Activated CD4-positive, alpha-beta T cell treated with anti-CD3 and anti-CD28 coated beads, Interleukin-2, amount 10 ng/mL, durations not matched to agents 24 days and 14 days (primary cell): Measurements from ENCODE around the gene AKAP11. TPM values are rescaled to one million over a fixed set of nuclear protein-coding genes. Genes with fewer than 3 reads are reported as not detected.

ENCODE experiments used
- DNase-seq: peaks from one replicate; pipeline ENCODE4 v3.0.0; 2022
- H3K27ac Mint-ChIP-seq: one replicate; pipeline ENCODE4 v1.8.0; 2022; ENCODE audit warnings: mild to moderate bottlenecking, mixed read lengths
- H3K27me3 Mint-ChIP-seq: one replicate; pipeline ENCODE4 v1.8.0; 2022; ENCODE audit warnings: mixed read lengths
- H3K36me3 Mint-ChIP-seq: one replicate; pipeline ENCODE4 v1.8.0; 2022; ENCODE audit warnings: low read depth, mild to moderate bottlenecking, mixed read lengths
- H3K4me1 Mint-ChIP-seq: one replicate; pipeline ENCODE4 v1.8.0; 2021; ENCODE audit warnings: mixed read lengths
- H3K4me3 Mint-ChIP-seq: one replicate; pipeline ENCODE4 v1.8.0; 2022; ENCODE audit warnings: mild to moderate bottlenecking, moderate library complexity, mixed read lengths
- H3K9me3 Mint-ChIP-seq: one replicate; pipeline ENCODE4 v1.8.0; 2021; ENCODE audit warnings: mixed read lengths
- intact Hi-C: fragments of 100-400 bp; cut with micrococcal nuclease; formaldehyde crosslinking; loops from one replicate; pipeline ENCODE4 v1.15.1; 2023
- total RNA-seq: library from RNA; stranded (reverse); gene quantifications from 2 replicates; pipeline ENCODE4 v1.2.3, GENCODE V29; 2022

Gene AKAP11
- total RNA-seq, 1 donor from 2014 or later = 39.9 TPM

- intact Hi-C loops = no loop called here
- H3K4me1 Mint-ChIP-seq = peaks cover 9% of the 10 kb centered on the region
- H3K27me3 Mint-ChIP-seq = peaks cover 8% of the 10 kb centered on the region
- DNase-seq = no peak
- H3K27ac Mint-ChIP-seq = no peak overlapping the region
- no peak overlapping the region for H3K4me3 Mint-ChIP-seq
- no peaks in the 10 kb centered on the region for H3K36me3 Mint-ChIP-seq
- H3K9me3 Mint-ChIP-seq = peaks cover 24% of the 10 kb centered on the region
Observed at GRCh38 chr13:42260903-42261654, 10.9 kb upstream of the AKAP11 start.

GRCh38 chr13:42266473-42266872 is 5.5 kb upstream of the AKAP11 start:
- no peak for DNase-seq
- peaks cover 18% of the 10 kb centered on the region for H3K9me3 Mint-ChIP-seq

GRCh38 chr13:42270160-42270856 is 1.6 kb upstream of the AKAP11 start:
- Mint-ChIP-seq H3K4me3 (peak overlapping the region; percentile 97), H3K9me3 (peaks cover 8% of the 10 kb centered on the region), H3K36me3 (peaks cover 17% of the 10 kb centered on the region), H3K4me1 (peaks cover 36% of the 10 kb centered on the region), H3K27ac (peak overlapping the region; percentile 99), H3K27me3 (peaks cover 3% of the 10 kb centered on the region)
- no peak for DNase-seq
- intact Hi-C loops = loop anchor here (2.0 to 10.0 kb wide), 3 partner anchors 222 to 813 kb away; partner anchors contain the start of genes DGKH and RGCC

More at GRCh38 chr13:42266473-42266872, 5.5 kb upstream of the AKAP11 start:
- peaks cover 3% of the 10 kb centered on the region for H3K36me3 Mint-ChIP-seq
- H3K27ac Mint-ChIP-seq = no peak overlapping the region
- H3K27me3 Mint-ChIP-seq = peaks cover 11% of the 10 kb centered on the region
- intact Hi-C loops = no loop called here
- no peak overlapping the region for H3K4me3 Mint-ChIP-seq
- H3K4me1 Mint-ChIP-seq = peaks cover 13% of the 10 kb centered on the region

GRCh38 chr13:42270857-42271215 is 1.1 kb upstream of the AKAP11 start:
- DNase-seq = no peak
- intact Hi-C loops = loop anchor here (1.0 to 10.0 kb wide), 6 partner anchors 83 to 814 kb away; partner anchors contain the start of genes DGKH and RGCC
- Mint-ChIP-seq H3K27ac (peak overlapping the region; percentile 99), H3K4me3 (peak overlapping the region; percentile 97), H3K27me3 (peaks cover 3% of the 10 kb centered on the region), H3K9me3 (peaks cover 8% of the 10 kb centered on the region), H3K36me3 (peaks cover 21% of the 10 kb centered on the region), H3K4me1 (peaks cover 41% of the 10 kb centered on the region)

GRCh38 chr13:42271337-42272114 is 426 bp upstream of the AKAP11 start:
- Mint-ChIP-seq H3K4me3 (peak overlapping the region; percentile 97), H3K4me1 (peaks cover 44% of the 10 kb centered on the region), H3K27me3 (peaks cover 3% of the 10 kb centered on the region)

GRCh38 chr13:42272804-42273175 is 838 bp downstream of the AKAP11 start:
- DNase-seq = no peak
- peaks cover 8% of the 10 kb centered on the region for H3K9me3 Mint-ChIP-seq
- H3K36me3 Mint-ChIP-seq = peaks cover 32% of the 10 kb centered on the region
- H3K4me3 Mint-ChIP-seq = peak overlapping the region; percentile 97
- no peaks in the 10 kb centered on the region for H3K27me3 Mint-ChIP-seq
- H3K4me1 Mint-ChIP-seq = peaks cover 53% of the 10 kb centered on the region
- peak overlapping the region; percentile 99 for H3K27ac Mint-ChIP-seq
- intact Hi-C loops = loop anchor here (5.0 to 10.0 kb wide), 2 partner anchors 358 to 815 kb away; partner anchors contain the start of gene RGCC

More at GRCh38 chr13:42271337-42272114, 426 bp upstream of the AKAP11 start:
- Mint-ChIP-seq H3K36me3 (peaks cover 24% of the 10 kb centered on the region), H3K9me3 (peaks cover 8% of the 10 kb centered on the region), H3K27ac (peak overlapping the region; percentile 99)
- intact Hi-C loops = loop anchor here (1.0 to 10.0 kb wide), 6 partner anchors 83 to 814 kb away; partner anchors contain the start of genes DGKH and RGCC
- DNase-seq = peak; percentile 98

GRCh38 chr13:42274386-42275097 is 2.6 kb downstream of the AKAP11 start:
- Mint-ChIP-seq H3K4me3 (peak overlapping the region; percentile 51), H3K36me3 (peaks cover 34% of the 10 kb centered on the region), H3K27me3 (no peaks in the 10 kb centered on the region), H3K27ac (peak overlapping the region; percentile 88), H3K9me3 (peaks cover 8% of the 10 kb centered on the region), H3K4me1 (peaks cover 55% of the 10 kb centered on the region)
- no peak for DNase-seq
- intact Hi-C loops = loop anchor here (1.0 to 10.0 kb wide), 7 partner anchors 53 to 817 kb away; partner anchors contain the start of gene RGCC

GRCh38 chr13:42275098-42275471 is 3.1 kb downstream of the AKAP11 start:
- intact Hi-C loops = loop anchor here (1.0 to 10.0 kb wide), 6 partner anchors 52 to 360 kb away; no protein-coding TSS in a partner anchor
- H3K4me3 Mint-ChIP-seq = peak overlapping the region; percentile 51
- H3K4me1 Mint-ChIP-seq = peaks cover 55% of the 10 kb centered on the region
- H3K27me3 Mint-ChIP-seq = no peaks in the 10 kb centered on the region
- no peak for DNase-seq
- peaks cover 34% of the 10 kb centered on the region for H3K36me3 Mint-ChIP-seq
- H3K27ac Mint-ChIP-seq = peak overlapping the region; percentile 87
- H3K9me3 Mint-ChIP-seq = peaks cover 8% of the 10 kb centered on the region

- Mint-ChIP-seq H3K9me3 (peaks cover 4% of the 10 kb centered on the region), H3K4me1 (peaks cover 52% of the 10 kb centered on the region), H3K27ac (peak overlapping the region; percentile 87), H3K27me3 (no peaks in the 10 kb centered on the region), H3K36me3 (peaks cover 31% of the 10 kb centered on the region), H3K4me3 (peak overlapping the region; percentile 51)
- DNase-seq = no peak
- intact Hi-C loops = loop anchor here (1.0 to 10.0 kb wide), 6 partner anchors 52 to 361 kb away; no protein-coding TSS in a partner anchor
Observed at GRCh38 chr13:42275506-42275905, 3.6 kb downstream of the AKAP11 start.

- intact Hi-C loops = loop anchor here (5.0 to 10.0 kb wide), 2 partner anchors 51 to 362 kb away; no protein-coding TSS in a partner anchor
- no peak for DNase-seq
- Mint-ChIP-seq H3K36me3 (peaks cover 31% of the 10 kb centered on the region), H3K27ac (peak overlapping the region; percentile 50), H3K4me3 (peak overlapping the region; percentile 13), H3K27me3 (no peaks in the 10 kb centered on the region), H3K9me3 (no peaks in the 10 kb centered on the region), H3K4me1 (peaks cover 42% of the 10 kb centered on the region)
Observed at GRCh38 chr13:42276683-42277082, 4.7 kb downstream of the AKAP11 start.

- no peak for DNase-seq
- Mint-ChIP-seq H3K36me3 (peaks cover 33% of the 10 kb centered on the region), H3K27ac (peak overlapping the region; percentile 48), H3K9me3 (no peaks in the 10 kb centered on the region), H3K27me3 (no peaks in the 10 kb centered on the region), H3K4me1 (peaks cover 44% of the 10 kb centered on the region), H3K4me3 (peak overlapping the region; percentile 39)
- intact Hi-C loops = loop anchor here (5.0 to 10.0 kb wide), 2 partner anchors 50 to 363 kb away; no protein-coding TSS in a partner anchor
Observed at GRCh38 chr13:42277618-42278276, 5.8 kb downstream of the AKAP11 start.

GRCh38 chr13:42279080-42279479 is 7.1 kb downstream of the AKAP11 start:
- no peak overlapping the region for H3K4me3 Mint-ChIP-seq
- H3K27me3 Mint-ChIP-seq = no peaks in the 10 kb centered on the region
- H3K27ac Mint-ChIP-seq = no peak overlapping the region
- intact Hi-C loops = loop anchor here (5.0 to 10.0 kb wide), 2 partner anchors 48 to 364 kb away; no protein-coding TSS in a partner anchor
- peaks cover 39% of the 10 kb centered on the region for H3K4me1 Mint-ChIP-seq
- no peaks in the 10 kb centered on the region for H3K9me3 Mint-ChIP-seq
- peaks cover 33% of the 10 kb centered on the region for H3K36me3 Mint-ChIP-seq
- peak; percentile 70 for DNase-seq
